ENCODE data around the gene TMEM151B.

GRCh38 chr6:44285552-44286284, 15.5 kb downstream of the TMEM151B start:
- TF ChIP-seq FOXP1 (CRISPR knock-in tag; IDR thresholded peaks at IDR 0.05) (no peak), ZNF184 (CRISPR knock-in tag; IDR thresholded peaks at IDR 0.05) (no peak), NR2F6 (CRISPR knock-in tag; IDR thresholded peaks at IDR 0.05) (no peak), TARDBP (IDR thresholded peaks at IDR 0.05) (no peak)

Measured in K562 (cell line).